HG03565 (cell line): ENCODE measurements around the gene COL25A1.
"Not testable (repeated sequence)": the region's sequence is repeated elsewhere in the genome, so short reads cannot be mapped to it uniquely, and the experiment has no call there.

Experiments used
- ATAC-seq: cut with Tn5 transposase; IDR thresholded peaks from one replicate; pipeline ENCODE4 v1.9.1; 2021; ENCODE audit warnings: mild to moderate bottlenecking, moderate library complexity; ENCODE audit not compliant: unreplicated experiment

The COL25A1 gene

DNA sequence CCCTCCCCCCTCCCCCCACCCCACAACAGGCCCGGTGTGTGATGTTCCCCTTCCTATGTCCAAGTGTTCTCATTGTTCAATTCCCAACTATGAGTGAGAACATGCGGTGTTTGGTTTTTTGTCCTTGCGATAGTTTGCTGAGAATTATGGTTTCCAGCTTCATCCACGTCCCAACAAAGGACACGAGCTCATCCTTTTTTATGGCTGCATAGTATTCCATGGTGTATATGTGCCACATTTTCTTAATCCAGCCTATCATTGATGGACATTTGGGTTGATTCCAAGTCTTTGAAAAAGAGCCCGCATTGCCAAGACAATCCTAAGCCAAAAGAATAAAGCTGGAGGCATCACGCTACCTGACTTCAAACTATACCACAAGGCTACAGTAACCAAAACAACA, 231.8 kb downstream of the COL25A1 start:
- ATAC-seq, result not testable (repeated sequence)

GRCh38 chr4:109067508-109068235, 234.8 kb downstream of the COL25A1 start:
- ATAC-seq, result no peak

GRCh38 chr4:109065006-109065405, 237.5 kb downstream of the COL25A1 start:
- ATAC-seq, result no peak

DNA sequence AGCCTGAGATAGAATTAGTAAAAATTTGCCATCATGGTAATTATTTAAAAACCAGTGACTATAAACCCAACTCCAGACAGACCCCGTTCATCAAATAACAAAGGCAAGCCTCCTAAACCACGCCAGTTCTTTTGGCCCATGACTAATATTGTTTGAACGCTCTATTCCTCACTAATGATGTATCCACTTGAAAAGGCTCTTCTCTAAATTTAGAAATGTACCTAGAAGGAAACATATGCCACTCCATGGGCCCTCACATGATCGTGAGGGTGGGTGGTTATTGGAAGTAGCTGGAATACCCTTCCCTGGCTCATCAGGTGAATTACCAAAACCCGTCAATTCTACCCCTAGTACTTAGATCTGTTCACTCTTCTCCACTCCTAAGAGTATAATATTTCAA, 249.2 kb downstream of the COL25A1 start:
- no peak for ATAC-seq

DNA sequence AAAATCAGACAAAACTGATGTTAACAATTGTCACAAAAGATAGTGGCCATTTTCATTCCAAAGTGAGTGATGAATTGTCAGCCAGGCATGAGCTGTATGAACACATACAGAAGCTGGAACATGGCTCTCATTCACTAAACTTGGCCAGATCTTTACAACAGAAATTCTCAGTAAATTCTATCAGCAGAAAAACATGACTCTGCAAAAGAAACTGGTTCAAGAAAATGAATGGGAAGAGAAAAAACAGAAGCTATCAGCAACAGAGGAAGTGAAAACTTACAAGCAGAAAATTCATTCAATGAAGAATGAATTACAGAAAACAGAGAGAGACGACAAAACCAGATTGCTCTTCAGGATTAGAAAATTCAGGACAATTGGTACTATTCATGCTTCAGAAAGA, 249.6 kb downstream of the COL25A1 start:
- no peak for ATAC-seq

DNA sequence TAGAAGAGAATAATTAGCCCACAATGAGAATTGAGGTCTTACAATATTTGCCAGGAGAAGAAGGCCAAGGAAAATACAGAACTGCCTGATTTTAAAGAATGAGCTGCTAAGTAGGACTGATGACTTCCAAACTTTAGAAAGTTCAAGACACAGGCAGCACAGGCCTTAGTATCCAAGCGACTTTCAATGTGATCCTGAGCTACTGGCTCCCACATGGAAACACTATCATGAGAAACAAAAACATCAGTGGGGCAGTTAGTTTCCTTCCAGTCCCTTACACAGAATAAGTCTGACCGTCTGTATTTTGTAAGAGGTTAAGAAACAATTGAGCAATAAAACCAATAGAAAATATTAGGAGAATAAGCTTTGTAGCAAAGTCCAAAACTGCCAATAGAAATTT, 251.4 kb downstream of the COL25A1 start:
- no peak for ATAC-seq

- ATAC-seq, result no peak
Observed at GRCh38 chr4:109049926-109050325, 252.5 kb downstream of the COL25A1 start.

DNA sequence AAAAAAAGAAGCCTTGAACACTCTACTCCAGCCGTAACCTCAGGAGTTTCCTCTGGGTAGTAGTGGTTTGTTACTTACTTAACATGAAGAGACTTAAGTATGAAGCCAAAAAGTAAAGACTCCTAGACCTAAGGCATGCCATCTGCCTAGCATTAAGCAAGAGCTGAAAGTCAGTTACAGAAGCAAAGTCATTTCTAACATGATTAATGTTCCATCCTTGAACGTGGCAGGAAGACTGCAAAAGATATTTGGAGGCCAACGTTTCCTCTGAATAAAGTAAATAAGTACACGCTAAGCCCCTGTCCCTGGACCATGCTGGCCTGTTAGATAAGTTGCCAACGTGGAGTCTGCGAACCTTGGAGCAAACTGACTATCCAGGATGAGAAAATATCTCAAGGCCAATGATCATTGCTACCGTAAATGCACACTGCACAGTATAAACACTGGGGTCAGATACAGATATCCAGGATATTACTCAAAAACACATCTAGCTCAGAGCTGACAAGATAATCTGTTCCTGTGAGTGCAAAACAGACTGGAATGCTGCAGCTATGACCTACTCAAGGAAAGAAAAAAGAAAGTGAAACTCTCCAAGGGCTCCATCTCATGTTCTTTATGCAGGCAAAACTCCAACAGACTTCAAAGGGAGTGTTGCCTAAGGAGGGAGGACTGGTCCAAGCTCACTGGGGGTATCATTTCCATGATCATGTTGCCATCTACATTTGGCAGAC, 255.8 kb downstream of the COL25A1 start:
- ATAC-seq, result no peak

DNA sequence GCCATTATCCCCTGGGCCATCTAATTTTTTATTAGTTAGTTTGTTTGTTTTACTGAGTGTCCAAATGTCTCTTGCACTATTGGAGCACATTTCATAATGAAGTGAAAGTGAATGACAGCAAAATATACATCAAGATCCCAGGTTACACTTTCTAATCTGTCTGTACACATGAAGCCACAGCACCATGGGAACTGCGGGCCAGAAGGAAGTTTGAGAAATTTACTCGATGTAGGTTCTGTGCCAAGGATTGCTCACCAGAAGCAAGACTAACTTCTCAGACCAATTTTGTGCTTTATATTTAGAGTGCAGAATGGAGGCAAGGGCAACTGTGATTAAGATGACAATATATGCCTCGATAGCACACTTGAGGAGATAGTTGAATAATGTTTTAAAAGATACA, 258.0 kb downstream of the COL25A1 start:
- no peak for ATAC-seq

- no peak for ATAC-seq
Observed at GRCh38 chr4:109043286-109043685, 259.2 kb downstream of the COL25A1 start.

DNA sequence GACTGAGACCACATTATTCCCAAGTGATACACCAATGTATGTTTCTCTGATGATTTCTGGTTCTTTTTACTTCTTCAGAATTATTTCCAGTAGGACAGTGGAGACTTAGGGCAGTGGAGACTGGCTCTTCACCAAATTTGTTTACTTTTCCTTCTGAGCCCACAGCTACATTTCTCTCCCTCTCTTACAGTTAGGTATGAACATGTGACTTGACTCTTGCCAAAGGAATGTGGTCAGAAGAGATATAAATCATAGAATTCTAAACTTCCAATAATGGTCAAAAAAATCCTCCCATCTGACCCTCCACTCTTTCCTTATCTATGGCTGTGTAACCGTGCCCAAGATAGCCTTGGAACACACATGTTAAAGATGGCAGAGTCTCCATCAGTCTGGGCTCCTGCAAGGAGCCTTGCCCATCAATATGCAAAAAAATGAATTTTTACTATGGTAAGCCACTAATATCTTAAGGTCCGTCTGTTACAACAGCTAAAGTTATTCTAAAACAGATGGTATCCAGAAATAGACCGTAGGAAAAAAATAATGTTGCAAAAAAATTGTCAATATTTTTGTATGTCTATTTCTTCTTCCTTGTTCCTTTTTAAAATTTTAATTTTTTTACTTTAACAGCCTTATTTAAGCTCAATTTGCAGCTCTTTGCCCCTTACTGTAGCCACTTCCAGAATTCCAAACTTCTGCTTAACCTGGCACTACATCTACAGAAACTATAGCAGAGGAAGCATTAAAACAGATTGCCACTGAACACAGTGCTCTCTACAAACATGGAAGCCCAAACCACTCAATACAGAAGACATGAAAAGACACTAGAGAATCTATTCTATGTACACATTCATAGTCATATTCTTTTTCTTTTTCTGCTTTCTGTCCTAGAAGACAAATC, 260.7 kb downstream of the COL25A1 start:
- ATAC-seq, result no peak

DNA sequence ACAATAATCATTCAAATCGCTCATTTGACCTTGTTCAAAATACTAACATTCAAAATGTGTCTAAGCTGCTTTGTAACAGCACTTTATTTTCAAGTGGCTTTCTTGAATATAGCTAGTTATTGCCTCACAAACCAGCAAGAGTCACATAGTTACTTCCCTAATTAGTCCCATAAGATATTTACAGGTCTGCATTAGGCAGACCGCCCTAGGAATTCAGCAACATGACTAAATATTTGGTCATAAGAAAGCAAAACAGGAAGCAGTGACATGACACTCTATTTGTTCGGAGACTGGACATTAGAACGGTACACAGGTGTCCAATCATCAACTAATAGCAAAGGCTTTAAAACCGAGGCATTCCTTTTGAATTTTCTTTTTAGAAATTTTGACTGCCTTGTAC, 262.0 kb downstream of the COL25A1 start:
- no peak for ATAC-seq

DNA sequence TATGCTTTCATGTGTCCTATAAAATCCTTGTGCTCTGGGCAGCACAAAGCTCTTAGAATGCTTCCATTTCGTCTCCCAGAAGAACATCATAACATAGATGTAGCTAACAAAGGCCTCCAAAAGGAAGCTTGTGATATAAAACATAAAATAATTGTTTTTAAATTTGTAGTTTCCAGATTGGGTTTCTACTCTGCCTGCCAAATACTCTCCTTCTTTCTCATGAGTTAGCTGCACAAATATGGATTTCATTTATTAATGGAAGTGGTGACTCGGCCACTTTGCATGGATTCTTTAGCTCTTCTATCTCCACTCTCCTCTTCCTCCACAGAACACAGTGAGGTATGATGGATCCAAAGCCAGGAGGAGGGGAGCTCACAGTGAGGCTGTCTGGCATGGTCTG, 265.4 kb downstream of the COL25A1 start:
- no peak for ATAC-seq

- no peak for ATAC-seq
Observed at GRCh38 chr4:109033993-109034392, 268.5 kb downstream of the COL25A1 start.

DNA sequence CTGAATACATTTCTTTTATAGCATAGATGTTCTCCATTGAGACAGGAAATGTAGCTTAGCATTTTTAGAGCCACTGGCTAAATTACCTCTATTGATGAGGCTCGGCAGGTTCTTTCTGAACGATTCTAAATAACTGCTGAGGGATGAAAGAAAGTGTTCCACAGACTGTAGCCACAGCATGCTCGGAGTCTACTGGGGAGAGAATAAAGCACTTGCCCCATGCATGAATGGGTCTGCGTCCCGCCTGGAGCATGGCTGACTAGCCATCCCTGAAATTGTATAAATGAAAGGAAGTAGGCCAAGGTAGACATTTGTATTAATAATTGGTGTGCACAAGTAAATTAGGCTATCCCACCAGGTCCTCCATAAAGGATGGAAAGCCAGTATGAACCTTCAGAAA, 269.8 kb downstream of the COL25A1 start:
- ATAC-seq, result no peak

- ATAC-seq, result no peak
Observed at GRCh38 chr4:109029987-109030386, 272.5 kb downstream of the COL25A1 start.

- no peak for ATAC-seq
Observed at GRCh38 chr4:109027016-109027500, 275.4 kb downstream of the COL25A1 start.

GRCh38 chr4:109026588-109026987, 275.9 kb downstream of the COL25A1 start:
- ATAC-seq, result no peak

GRCh38 chr4:109025471-109026076, 276.9 kb downstream of the COL25A1 start:
- no peak for ATAC-seq

DNA sequence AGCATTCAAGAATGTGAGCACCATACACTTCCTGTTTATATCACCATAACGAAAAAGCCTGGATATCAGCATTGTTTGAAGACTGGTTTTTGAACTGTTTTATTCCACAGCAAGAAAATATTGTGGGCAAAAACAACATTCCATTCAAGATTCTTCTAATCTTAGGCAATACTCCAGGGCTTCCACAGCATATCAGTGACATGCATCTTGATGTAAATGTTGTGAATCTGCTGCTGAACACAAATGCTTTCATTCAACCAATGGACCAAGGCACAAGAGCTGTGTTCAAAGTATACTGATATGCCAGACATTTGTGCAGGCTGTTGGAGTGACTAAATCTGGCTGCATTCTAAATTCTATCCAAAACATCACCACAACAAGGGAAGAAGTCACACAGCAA, 279.5 kb downstream of the COL25A1 start:
- no peak for ATAC-seq

DNA sequence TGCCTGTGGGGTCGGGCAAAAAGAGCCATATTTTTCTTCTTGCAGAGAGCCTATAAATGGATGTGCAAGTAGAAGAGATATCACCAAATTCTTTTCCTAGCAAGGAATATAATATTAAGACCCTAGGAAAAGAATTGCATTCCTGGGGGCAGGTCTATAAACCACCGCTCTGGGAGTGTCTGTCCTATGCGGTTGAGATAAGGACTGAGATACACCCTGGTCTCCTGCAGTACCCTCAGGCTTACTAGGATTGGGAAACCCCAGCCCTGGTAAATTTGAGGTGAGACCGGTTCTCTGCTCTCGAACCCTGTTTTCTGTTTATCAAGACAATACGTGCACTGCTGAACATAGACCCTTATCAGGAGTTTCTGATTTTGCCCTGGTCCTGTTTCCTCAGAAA, 280.8 kb downstream of the COL25A1 start:
- ATAC-seq, result not testable (repeated sequence)
